Measurements from ENCODE around the gene RPN2. TPM values are rescaled to one million over a fixed set of nuclear protein-coding genes. Genes with fewer than 3 reads are reported as not detected.

Gene RPN2
- total and polyA plus RNA-seq, 10 of the 15 experiments (the other 5 are each of a cell fraction or from before 2014, with no cell fraction given): 148 to 365 (median 228) TPM

GRCh38 chr20:37163832-37164554 lies 15.1 kb upstream of the RPN2 start:
- RAD21 ChIA-PET (ENCODE audit: unreplicated experiment): no interaction called here
- no peaks in the 10 kb centered on the region for H3K79me2 ChIP-seq (ENCODE audit: control insufficient read depth, insufficient read depth, low read length)
- no peaks in the 10 kb centered on the region for H3K36me3 ChIP-seq (ENCODE audit: control insufficient read depth in 2 of 2, insufficient read depth in 2 of 2, low read length in 1 of 2)
- no peaks in the 10 kb centered on the region for H3K4me1 ChIP-seq (ENCODE audit: control insufficient read depth, insufficient read depth, low read length)
- H3K4me3 ChIP-seq: no peak overlapping the region
- POLR2A ChIA-PET: no interaction called here
- CTCF ChIA-PET: no interaction called here
- H3K9ac ChIP-seq (ENCODE audit: control insufficient read depth, insufficient read depth, low read length): no peak overlapping the region
- H3K9me3 ChIP-seq (replicated peaks; ENCODE audit: control insufficient read depth, insufficient read depth, low read length): no peaks in the 10 kb centered on the region
- no TSS peak for BruUV-seq (replicated peaks)
- FAIRE-seq: no peak
- SMC1A ChIA-PET (ENCODE audit: uncharacterized antibody, unreplicated experiment): no interaction called here
- no peak overlapping the region for H3K27ac ChIP-seq (ENCODE audit: control insufficient read depth, insufficient read depth)
- intact Hi-C loops (cut with micrococcal nuclease; ENCODE audit: unreplicated experiment) (no loop called here), in situ Hi-C loops (cut with MboI) (no loop called here)
- H3K27me3 ChIP-seq (replicated peaks in 1 of 2; ENCODE audit: control insufficient read depth in 2 of 2, insufficient read depth in 2 of 2, low read length in 1 of 2): no peaks in the 10 kb centered on the region
- TF ChIP-seq ELK1 (IDR thresholded peaks at IDR 0.05; ENCODE audit: low read depth, low read length) (no peak), FOXK2 (IDR thresholded peaks at IDR 0.05) (0 out of 2 replicates have a peak, but pooled peaks have one; percentile 14)
- ATAC-seq: no peak
- H3K4me2 ChIP-seq (ENCODE audit: control insufficient read depth, insufficient read depth): no peak overlapping the region
- no peaks in the 10 kb centered on the region for H4K20me1 ChIP-seq (ENCODE audit: control insufficient read depth, insufficient read depth)
- no peak overlapping the region for H2AFZ ChIP-seq (ENCODE audit: control insufficient read depth, low read depth, low read length)
- 78% methylated on average over 3 of the region's 4 CpGs for WGBS (ENCODE audit: insufficient coverage, insufficient replicate concordance, low lambda C conversion rate, missing lambda C conversion rate)
- no peak for DNase-seq (ENCODE audit: low read depth, low spot score)

GRCh38 chr20:37165031-37165430 lies 14.1 kb upstream of the RPN2 start:
- RAD21 ChIA-PET (ENCODE audit: unreplicated experiment): no interaction called here
- no peak overlapping the region for H2AFZ ChIP-seq (ENCODE audit: control insufficient read depth, low read depth, low read length)
- H3K9ac ChIP-seq (ENCODE audit: control insufficient read depth, insufficient read depth, low read length): no peak overlapping the region
- BruUV-seq (replicated peaks): no TSS peak
- no peaks in the 10 kb centered on the region for H3K79me2 ChIP-seq (ENCODE audit: control insufficient read depth, insufficient read depth, low read length)
- H3K4me1 ChIP-seq (ENCODE audit: control insufficient read depth, insufficient read depth, low read length): no peaks in the 10 kb centered on the region
- FAIRE-seq (no peak), DNase-seq (ENCODE audit: low read depth, low spot score) (no peak), ATAC-seq (no peak)
- 95% methylated on average over 1 of the region's 1 CpG for WGBS (ENCODE audit: insufficient coverage, insufficient replicate concordance, low lambda C conversion rate, missing lambda C conversion rate)
- H4K20me1 ChIP-seq (ENCODE audit: control insufficient read depth, insufficient read depth): no peaks in the 10 kb centered on the region
- H3K4me3 ChIP-seq: no peak overlapping the region
- in situ Hi-C loops (cut with MboI) (no loop called here), intact Hi-C loops (cut with micrococcal nuclease; ENCODE audit: unreplicated experiment) (no loop called here)
- POLR2A ChIA-PET: interaction anchor here (1.4 kb wide), 1 partner anchor 14 kb away, joined by 3 read pairs; the partner anchor contains the start of genes MROH8 and RPN2
- H3K27me3 ChIP-seq (replicated peaks in 1 of 2; ENCODE audit: control insufficient read depth in 2 of 2, insufficient read depth in 2 of 2, low read length in 1 of 2): no peaks in the 10 kb centered on the region
- H3K27ac ChIP-seq (ENCODE audit: control insufficient read depth, insufficient read depth): no peak overlapping the region
- H3K9me3 ChIP-seq (replicated peaks; ENCODE audit: control insufficient read depth, insufficient read depth, low read length): no peaks in the 10 kb centered on the region
- SMC1A ChIA-PET (ENCODE audit: uncharacterized antibody, unreplicated experiment): no interaction called here
- H3K4me2 ChIP-seq (ENCODE audit: control insufficient read depth, insufficient read depth): no peak overlapping the region
- no peaks in the 10 kb centered on the region for H3K36me3 ChIP-seq (ENCODE audit: control insufficient read depth in 2 of 2, insufficient read depth in 2 of 2, low read length in 1 of 2)
- CTCF ChIA-PET: no interaction called here
- TF ChIP-seq TCF7 (IDR thresholded peaks at IDR 0.05; ENCODE audit: borderline replicate concordance) (no peak), RCOR1 (conservative IDR thresholded peaks at IDR 0.05; ENCODE audit: low read depth, low read length) (no peak), ZNF687 (IDR thresholded peaks at IDR 0.05) (no peak), TCF3 (IDR thresholded peaks at IDR 0.05; ENCODE audit: borderline replicate concordance, insufficient read depth, low read depth, low read length) (no peak), CEBPZ (IDR thresholded peaks at IDR 0.05; ENCODE audit: low read depth, low read length) (no peak), STAT3 (IDR thresholded peaks at IDR 0.05; ENCODE audit: low read depth, low read length) (no peak)
